Measurements from ENCODE around the gene HOXB8. TPM values are rescaled to one million over a fixed set of nuclear protein-coding genes. Genes with fewer than 3 reads are reported as not detected.

HOXB8 gene
- total RNA-seq, 3 donors from 2014 or later (not counting 1 experiment from before 2014, with no cell fraction given): not detected

DNA sequence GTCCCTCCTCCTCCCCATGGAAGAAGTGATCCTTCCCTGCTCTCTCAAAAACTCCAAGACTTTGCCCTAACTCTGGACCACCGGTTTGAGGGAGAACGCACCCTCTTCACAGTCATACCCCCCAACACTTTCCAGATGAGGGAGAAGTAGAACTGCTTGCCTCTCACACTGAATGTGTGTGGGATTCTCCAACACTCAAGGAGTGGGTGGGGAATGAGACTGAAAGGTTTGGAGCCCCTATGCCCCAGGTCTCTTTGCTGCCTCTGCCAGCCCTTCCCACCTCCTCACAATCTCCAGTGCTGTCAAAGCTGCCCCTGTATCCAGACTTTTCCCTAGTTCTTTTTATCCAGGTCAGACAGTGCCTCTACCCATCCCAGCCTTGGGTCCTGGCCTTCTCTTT lies 48.4 kb downstream of the HOXB8 start:
- H3K27ac Mint-ChIP-seq: no peak overlapping the region
- intact Hi-C loops (cut with micrococcal nuclease): no loop called here

DNA sequence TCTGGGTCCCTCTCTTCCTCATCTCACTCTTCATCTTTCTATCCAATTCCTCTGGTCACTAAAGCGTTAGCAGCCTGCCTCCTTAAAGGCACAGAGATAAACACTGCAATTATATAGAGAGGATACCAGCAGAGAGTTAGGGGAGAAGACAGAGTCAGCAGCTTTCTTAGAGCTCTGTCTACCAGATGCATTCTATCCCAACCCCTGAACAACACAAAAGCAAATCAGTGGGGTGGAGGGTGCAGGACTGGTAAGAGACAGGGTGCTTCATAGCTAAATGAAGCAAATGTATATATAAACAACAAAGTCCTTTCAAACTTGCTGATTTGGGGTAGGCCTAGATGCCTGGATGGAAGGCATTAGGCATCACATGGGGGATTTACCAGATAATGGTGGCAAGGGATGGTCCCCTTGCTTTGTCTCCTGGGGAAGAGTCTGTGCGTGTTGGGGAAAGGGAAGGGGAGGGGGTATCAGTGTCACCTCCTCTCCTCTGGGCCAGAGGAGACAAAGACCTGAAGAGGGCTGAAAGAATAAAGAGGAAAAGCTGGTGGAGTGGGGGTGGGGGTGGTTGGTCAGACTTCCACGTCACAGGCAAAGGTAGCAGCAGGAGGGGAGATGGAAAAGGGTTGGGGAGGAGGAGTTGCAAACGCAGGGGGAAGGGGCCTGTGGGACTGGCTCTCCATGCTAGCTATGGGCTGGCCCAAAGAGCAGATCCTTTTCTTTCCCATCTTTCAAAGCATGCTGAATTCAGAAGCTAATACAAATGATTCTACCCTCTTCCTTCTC lies 49.0 kb downstream of the HOXB8 start:
- H3K27ac ChIP-seq (ENCODE audit: low read length): no peak overlapping the region
- no peak for ATAC-seq
- Mint-ChIP-seq H3K9me3 (no peaks in the 10 kb centered on the region), H3K4me1 (peaks cover 13 to 18% of the 10 kb centered on the region in 2 donors), H3K27me3 (ENCODE audit: low read depth in 2 of 2) (peaks cover 0 to 10% of the 10 kb centered on the region in 2 donors), H3K4me3 (no peak overlapping the region), H3K27ac (no peak overlapping the region), H3K36me3 (no peaks in the 10 kb centered on the region)
- H3K9me3 ChIP-seq (ENCODE audit: control insufficient read depth, insufficient read depth, low read length): no peaks in the 10 kb centered on the region
- H3K27me3 ChIP-seq (ENCODE audit: control insufficient read depth, insufficient read depth, low read length): no peaks in the 10 kb centered on the region
- no peaks in the 10 kb centered on the region for H3K36me3 ChIP-seq (ENCODE audit: control insufficient read depth, insufficient read depth, low read length)
- WGBS (ENCODE audit: insufficient coverage): 87% methylated on average over 3 of the region's 4 CpGs
- TF ChIP-seq, protein P1, sequence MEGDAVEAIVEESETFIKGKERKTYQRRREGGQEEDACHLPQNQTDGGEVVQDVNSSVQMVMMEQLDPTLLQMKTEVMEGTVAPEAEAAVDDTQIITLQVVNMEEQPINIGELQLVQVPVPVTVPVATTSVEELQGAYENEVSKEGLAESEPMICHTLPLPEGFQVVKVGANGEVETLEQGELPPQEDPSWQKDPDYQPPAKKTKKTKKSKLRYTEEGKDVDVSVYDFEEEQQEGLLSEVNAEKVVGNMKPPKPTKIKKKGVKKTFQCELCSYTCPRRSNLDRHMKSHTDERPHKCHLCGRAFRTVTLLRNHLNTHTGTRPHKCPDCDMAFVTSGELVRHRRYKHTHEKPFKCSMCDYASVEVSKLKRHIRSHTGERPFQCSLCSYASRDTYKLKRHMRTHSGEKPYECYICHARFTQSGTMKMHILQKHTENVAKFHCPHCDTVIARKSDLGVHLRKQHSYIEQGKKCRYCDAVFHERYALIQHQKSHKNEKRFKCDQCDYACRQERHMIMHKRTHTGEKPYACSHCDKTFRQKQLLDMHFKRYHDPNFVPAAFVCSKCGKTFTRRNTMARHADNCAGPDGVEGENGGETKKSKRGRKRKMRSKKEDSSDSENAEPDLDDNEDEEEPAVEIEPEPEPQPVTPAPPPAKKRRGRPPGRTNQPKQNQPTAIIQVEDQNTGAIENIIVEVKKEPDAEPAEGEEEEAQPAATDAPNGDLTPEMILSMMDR (IDR thresholded peaks at IDR 0.05): no peak
- intact Hi-C loops (cut with micrococcal nuclease): no loop called here
- DNase-seq: no peak
- peaks cover 16% of the 10 kb centered on the region for H3K4me1 ChIP-seq (ENCODE audit: control insufficient read depth, insufficient read depth, low read length)
- no peak overlapping the region for H3K4me3 ChIP-seq (ENCODE audit: low read length)

More for the DNA sequence above, 48.4 kb downstream of the HOXB8 start:
- no peaks in the 10 kb centered on the region for H3K27me3 ChIP-seq (ENCODE audit: control insufficient read depth, insufficient read depth, low read length)
- Mint-ChIP-seq H3K9me3 (no peaks in the 10 kb centered on the region), H3K4me1 (peaks cover 7 to 17% of the 10 kb centered on the region in 2 donors), H3K27me3 (ENCODE audit: low read depth in 2 of 2) (peaks cover 0 to 10% of the 10 kb centered on the region in 2 donors), H3K36me3 (no peaks in the 10 kb centered on the region), H3K4me3 (no peak overlapping the region)
- H3K4me3 ChIP-seq (ENCODE audit: low read length): no peak overlapping the region
- H3K4me1 ChIP-seq (ENCODE audit: control insufficient read depth, insufficient read depth, low read length): peaks cover 10% of the 10 kb centered on the region
- no peaks in the 10 kb centered on the region for H3K9me3 ChIP-seq (ENCODE audit: control insufficient read depth, insufficient read depth, low read length)
- H3K36me3 ChIP-seq (ENCODE audit: control insufficient read depth, insufficient read depth, low read length): no peaks in the 10 kb centered on the region
- H3K27ac ChIP-seq (ENCODE audit: low read length): no peak overlapping the region
- no peak for ATAC-seq
- WGBS (ENCODE audit: insufficient coverage): no CpG with 5 or more reads among the region's 2 CpGs
- no peak for DNase-seq
- TF ChIP-seq, protein P1 (IDR thresholded peaks at IDR 0.05): no peak

DNA sequence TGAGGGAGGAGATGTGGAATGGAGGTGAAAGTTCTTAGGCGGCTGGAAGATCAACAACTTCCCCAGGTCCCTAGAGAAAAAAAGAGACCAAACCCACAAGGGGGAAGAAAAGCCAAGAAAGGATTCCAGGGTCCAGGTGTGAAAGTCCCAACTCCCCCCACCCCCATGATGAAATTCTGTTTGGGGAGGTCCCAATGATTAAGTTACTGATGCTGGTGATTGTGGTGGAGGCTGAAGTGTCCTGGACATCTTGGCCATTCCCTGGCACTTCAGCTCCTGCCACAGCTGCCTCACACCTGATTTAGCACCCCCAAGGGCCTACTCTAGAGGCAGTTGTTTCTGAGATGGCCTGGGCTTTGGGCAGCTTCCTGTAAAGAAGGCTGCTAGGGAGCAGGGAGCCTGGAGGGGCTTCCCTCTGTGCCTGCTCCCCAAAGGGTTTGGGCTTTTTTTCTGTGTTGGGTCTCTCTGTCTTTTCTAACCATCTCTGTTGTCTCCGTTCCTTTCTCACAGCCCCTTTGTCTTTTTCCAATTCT lies 50.0 kb downstream of the HOXB8 start:
- no peak overlapping the region for H3K27ac Mint-ChIP-seq
- 82% methylated on average over 1 of the region's 2 CpGs for WGBS (ENCODE audit: insufficient coverage)
- H3K4me1 Mint-ChIP-seq: peaks cover 15 to 20% of the 10 kb centered on the region in 2 donors
- Histone ChIP-seq H3K4me1 (ENCODE audit: control insufficient read depth, insufficient read depth, low read length) (peaks cover 18% of the 10 kb centered on the region), H3K4me3 (ENCODE audit: low read length) (no peak overlapping the region), H3K36me3 (ENCODE audit: control insufficient read depth, insufficient read depth, low read length) (no peaks in the 10 kb centered on the region), H3K9me3 (ENCODE audit: control insufficient read depth, insufficient read depth, low read length) (no peaks in the 10 kb centered on the region), H3K27ac (ENCODE audit: low read length) (no peak overlapping the region), H3K27me3 (ENCODE audit: control insufficient read depth, insufficient read depth, low read length) (no peaks in the 10 kb centered on the region)
- ATAC-seq: no peak
- H3K27me3 Mint-ChIP-seq (ENCODE audit: low read depth in 2 of 2): peaks cover 0 to 10% of the 10 kb centered on the region in 2 donors
- no peaks in the 10 kb centered on the region for H3K36me3 Mint-ChIP-seq
- peak overlapping the region; percentile 21 for H3K4me3 Mint-ChIP-seq
- intact Hi-C loops (cut with micrococcal nuclease): no loop called here
- no peaks in the 10 kb centered on the region for H3K9me3 Mint-ChIP-seq
- TF ChIP-seq, protein P1 (IDR thresholded peaks at IDR 0.05): no peak
- no peak for DNase-seq
